ENCODE data around the gene ANO8. TPM values are rescaled to one million over a fixed set of nuclear protein-coding genes. Genes with fewer than 3 reads are reported as not detected.

Gene ANO8
- total RNA-seq, 6 donors from 2014 or later: 9.0 to 45.1 (median 16.4) TPM

DNA sequence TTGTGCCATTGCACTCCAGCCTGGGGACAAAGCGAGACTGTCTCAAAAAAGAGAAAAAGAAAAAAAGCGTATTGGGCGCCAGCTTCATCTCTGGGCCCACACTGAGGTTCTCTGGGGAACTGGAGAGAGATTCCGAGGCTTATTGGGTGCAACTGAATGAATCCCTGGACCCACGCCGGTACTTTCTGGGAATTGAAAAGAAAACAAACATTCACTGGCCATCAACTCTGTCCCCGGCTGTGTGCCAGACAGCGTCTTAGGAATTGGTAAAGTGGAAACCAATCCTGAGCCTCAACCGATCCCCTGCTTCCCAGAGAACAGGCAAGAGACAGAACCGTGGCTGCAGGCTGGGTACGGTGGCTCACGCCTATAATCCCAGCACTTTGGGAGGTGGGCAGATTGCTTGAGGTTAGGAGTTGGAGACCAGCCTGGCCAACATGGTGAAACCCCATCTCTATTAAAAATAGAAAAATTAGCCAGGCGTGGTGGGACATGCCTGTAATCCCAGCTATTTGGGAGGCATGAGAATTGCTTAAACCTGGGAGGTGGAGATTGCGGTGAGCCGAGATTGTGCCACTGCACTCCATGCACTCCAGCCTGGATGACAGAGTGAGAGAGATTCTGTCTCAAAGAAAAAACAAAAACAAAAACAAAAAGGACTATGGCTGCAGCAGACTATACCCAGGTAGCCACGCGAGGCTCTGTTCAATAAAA lies 8.6 kb downstream of the ANO8 start:
- Histone ChIP-seq H3K9me3 (no peaks in the 10 kb centered on the region), H3K36me3 (peaks cover 0 to 13% (median 8%) of the 10 kb centered on the region in 4 donors), H3K4me3 (no peak overlapping the region), H3K27me3 (peaks cover 0 to 9% (median 2%) of the 10 kb centered on the region in 4 donors), H3K27ac (no peak overlapping the region), H3K4me1 (peaks cover 8 to 27% (median 13%) of the 10 kb centered on the region in 4 donors)
- DNase-seq: no peak
- 79 to 84% methylated on average over 17 of the region's 17 CpGs for WGBS, 2 donors
- ATAC-seq (ENCODE audit: low FRiP score in 2 of 2): no peak
- TF ChIP-seq CTCF (IDR thresholded peaks at IDR 0.05) (no peak), POLR2AphosphoS5 (IDR thresholded peaks at IDR 0.05) (no peak), EP300 (IDR thresholded peaks at IDR 0.05) (no peak), POLR2A (IDR thresholded peaks at IDR 0.05) (no peak)

- peaks cover 8 to 27% (median 13%) of the 10 kb centered on the region in 4 donors for H3K4me1 ChIP-seq
- ATAC-seq (ENCODE audit: low FRiP score in 2 of 2): no peak
- H3K4me3 ChIP-seq: no peak overlapping the region
- H3K9me3 ChIP-seq: no peaks in the 10 kb centered on the region
- DNase-seq: no peak
- H3K27me3 ChIP-seq: peaks cover 0 to 9% (median 2%) of the 10 kb centered on the region in 4 donors
- no peak for TF ChIP-seq POLR2A (IDR thresholded peaks at IDR 0.05)
- TF ChIP-seq POLR2AphosphoS5 (IDR thresholded peaks at IDR 0.05): no peak
- no peak for TF ChIP-seq CTCF (IDR thresholded peaks at IDR 0.05)
- TF ChIP-seq EP300 (IDR thresholded peaks at IDR 0.05): no peak
- WGBS, 2 donors: 96 to 97% methylated on average over 15 to 20 of the region's 20 CpGs
- no peak overlapping the region for H3K27ac ChIP-seq
- peaks cover 7 to 22% (median 17%) of the 10 kb centered on the region in 4 donors for H3K36me3 ChIP-seq
Observed at GRCh38 chr19:17325133-17325532, 9.5 kb downstream of the ANO8 start.

GRCh38 chr19:17324357-17325114 lies 10.1 kb downstream of the ANO8 start:
- no peak for DNase-seq
- peaks cover 0 to 9% (median 2%) of the 10 kb centered on the region in 4 donors for H3K27me3 ChIP-seq
- peaks cover 12 to 28% (median 23%) of the 10 kb centered on the region in 4 donors for H3K36me3 ChIP-seq
- H3K4me1 ChIP-seq: peaks cover 8 to 26% (median 13%) of the 10 kb centered on the region in 4 donors
- H3K9me3 ChIP-seq: no peaks in the 10 kb centered on the region
- TF ChIP-seq CTCF (IDR thresholded peaks at IDR 0.05) (no peak), POLR2A (IDR thresholded peaks at IDR 0.05) (no peak), POLR2AphosphoS5 (IDR thresholded peaks at IDR 0.05) (no peak), EP300 (IDR thresholded peaks at IDR 0.05) (no peak)
- peak overlapping the region in 1 of 4 donors; percentile 12 for H3K27ac ChIP-seq
- no peak for ATAC-seq (ENCODE audit: low FRiP score in 2 of 2)
- WGBS, 2 donors: 87 to 89% methylated on average over 18 to 28 of the region's 28 CpGs
- no peak overlapping the region for H3K4me3 ChIP-seq

DNA sequence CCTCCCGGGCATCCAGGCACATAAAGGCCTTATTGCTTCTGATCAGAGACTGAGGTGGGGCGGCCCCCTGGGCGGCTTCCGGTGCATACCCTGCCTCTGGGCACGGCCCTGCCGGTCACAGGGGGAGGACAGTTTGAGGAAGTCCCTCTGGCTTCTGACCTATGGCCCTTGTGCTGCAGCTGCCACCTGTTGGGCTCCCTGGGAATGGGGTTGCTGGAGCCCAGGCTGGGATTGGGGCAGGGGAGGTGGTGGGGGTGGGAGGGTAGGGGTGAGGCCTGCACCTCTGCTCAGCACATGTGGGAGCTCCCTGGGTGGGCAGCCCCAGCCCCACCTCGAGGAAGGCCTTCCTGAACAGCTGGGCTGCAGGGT lies 10.7 kb downstream of the ANO8 start:
- Histone ChIP-seq H3K27me3 (peaks cover 0 to 5% (median under 1%) of the 10 kb centered on the region in 4 donors), H3K9me3 (no peaks in the 10 kb centered on the region), H3K4me3 (peak overlapping the region in 1 of 4 donors; percentile 25), H3K36me3 (peaks cover 12 to 34% (median 28%) of the 10 kb centered on the region in 4 donors), H3K27ac (peak overlapping the region in 2 of 4 donors; percentile 12 to 50), H3K4me1 (peaks cover 7 to 20% (median 9%) of the 10 kb centered on the region in 4 donors)
- no peak for DNase-seq
- TF ChIP-seq POLR2A (IDR thresholded peaks at IDR 0.05) (no peak), EP300 (IDR thresholded peaks at IDR 0.05) (no peak), POLR2AphosphoS5 (IDR thresholded peaks at IDR 0.05) (no peak), CTCF (IDR thresholded peaks at IDR 0.05) (no peak)
- 60 to 61% methylated on average over 1 to 7 of the region's 7 CpGs for WGBS, 2 donors
- no peak for ATAC-seq (ENCODE audit: low FRiP score in 2 of 2)

Data from upper lobe of left lung (tissue), 6 donors.